GM18526 (cell line): ENCODE measurements around the gene PEMT.

ENCODE experiments used
- POLR2A ChIP-seq: IDR thresholded peaks from 3 replicates; pipeline ENCODE4 v1.6.1; 2011; ENCODE audit not compliant: insufficient read length; ENCODE audit errors: extremely low read depth

The PEMT gene

GRCh38 chr17:17508646-17509591 lies 82.6 kb downstream of the PEMT start:
- TF ChIP-seq POLR2A = no peak

- no peak for TF ChIP-seq POLR2A
Observed at GRCh38 chr17:17508019-17508535, 83.4 kb downstream of the PEMT start.

- TF ChIP-seq POLR2A = no peak
Observed at GRCh38 chr17:17507465-17508011, 84.0 kb downstream of the PEMT start.

GRCh38 chr17:17506893-17507464 lies 84.5 kb downstream of the PEMT start:
- no peak for TF ChIP-seq POLR2A

GRCh38 chr17:17506181-17506741 lies 85.2 kb downstream of the PEMT start:
- TF ChIP-seq POLR2A = no peak

GRCh38 chr17:17505610-17506171 lies 85.8 kb downstream of the PEMT start:
- TF ChIP-seq POLR2A = no peak

- TF ChIP-seq POLR2A = no peak
Observed at GRCh38 chr17:17505151-17505550, 86.4 kb downstream of the PEMT start.

- no peak for TF ChIP-seq POLR2A
Observed at GRCh38 chr17:17504341-17505140, 87.0 kb downstream of the PEMT start.

- TF ChIP-seq POLR2A = no peak
Observed at GRCh38 chr17:17503566-17504130, 87.9 kb downstream of the PEMT start.

- TF ChIP-seq POLR2A = no peak
Observed at GRCh38 chr17:17502741-17503565, 88.6 kb downstream of the PEMT start.

GRCh38 chr17:17500999-17501605 lies 90.4 kb downstream of the PEMT start:
- no peak for TF ChIP-seq POLR2A

- no peak for TF ChIP-seq POLR2A
Observed at GRCh38 chr17:17499402-17500145, 91.9 kb downstream of the PEMT start.
